A204.1 (cell line): Measurements from ENCODE around the gene PLCL2.

ENCODE experiments used
- FAIRE-seq: peaks from 2 replicates; lab custom pipeline; 2012; peaks lifted over from hg19 to GRCh38; lab: Jason Lieb, UNC

PLCL2 gene

GRCh38 chr3:16896094-16896627 lies 11.4 kb downstream of the PLCL2 start:
- FAIRE-seq, result no peak

- FAIRE-seq, result no peak
Observed at GRCh38 chr3:16896820-16897219, 12.1 kb downstream of the PLCL2 start.

GRCh38 chr3:16897254-16897926 lies 12.6 kb downstream of the PLCL2 start:
- no peak for FAIRE-seq

- FAIRE-seq, result no peak
Observed at GRCh38 chr3:16898595-16899395, 14.0 kb downstream of the PLCL2 start.

- FAIRE-seq, result no peak
Observed at GRCh38 chr3:16899919-16900318, 15.2 kb downstream of the PLCL2 start.

GRCh38 chr3:16900779-16901440 lies 16.2 kb downstream of the PLCL2 start:
- FAIRE-seq, result no peak

GRCh38 chr3:16904423-16905417 lies 20.0 kb downstream of the PLCL2 start:
- no peak for FAIRE-seq

- FAIRE-seq, result no peak
Observed at GRCh38 chr3:16905704-16906103, 20.9 kb downstream of the PLCL2 start.

- no peak for FAIRE-seq
Observed at GRCh38 chr3:16906682-16907081, 21.9 kb downstream of the PLCL2 start.

- no peak for FAIRE-seq
Observed at GRCh38 chr3:16907243-16907642, 22.5 kb downstream of the PLCL2 start.

GRCh38 chr3:16908016-16908807 lies 23.5 kb downstream of the PLCL2 start:
- no peak for FAIRE-seq

- FAIRE-seq, result no peak
Observed at GRCh38 chr3:16908896-16909295, 24.1 kb downstream of the PLCL2 start.

GRCh38 chr3:16909802-16910201 lies 25.0 kb downstream of the PLCL2 start:
- no peak for FAIRE-seq

- FAIRE-seq, result no peak
Observed at GRCh38 chr3:16910207-16910606, 25.5 kb downstream of the PLCL2 start.

GRCh38 chr3:16911916-16912315 lies 27.2 kb downstream of the PLCL2 start:
- FAIRE-seq, result no peak

- no peak for FAIRE-seq
Observed at GRCh38 chr3:16912400-16913263, 27.9 kb downstream of the PLCL2 start.

- FAIRE-seq, result no peak
Observed at GRCh38 chr3:16913264-16913580, 28.5 kb downstream of the PLCL2 start.

GRCh38 chr3:16916840-16917239 lies 32.1 kb downstream of the PLCL2 start:
- FAIRE-seq, result no peak

- no peak for FAIRE-seq
Observed at GRCh38 chr3:16917256-16917935, 32.6 kb downstream of the PLCL2 start.
